GM19193 (cell line): ENCODE results near the gene CREB3L4.

Experiments
- POLR2A ChIP-seq: IDR thresholded peaks from 4 replicates; pipeline ENCODE4 v1.6.1; 2011; ENCODE audit not compliant: insufficient read depth, insufficient read length; ENCODE audit errors: extremely low read depth

Gene CREB3L4

DNA sequence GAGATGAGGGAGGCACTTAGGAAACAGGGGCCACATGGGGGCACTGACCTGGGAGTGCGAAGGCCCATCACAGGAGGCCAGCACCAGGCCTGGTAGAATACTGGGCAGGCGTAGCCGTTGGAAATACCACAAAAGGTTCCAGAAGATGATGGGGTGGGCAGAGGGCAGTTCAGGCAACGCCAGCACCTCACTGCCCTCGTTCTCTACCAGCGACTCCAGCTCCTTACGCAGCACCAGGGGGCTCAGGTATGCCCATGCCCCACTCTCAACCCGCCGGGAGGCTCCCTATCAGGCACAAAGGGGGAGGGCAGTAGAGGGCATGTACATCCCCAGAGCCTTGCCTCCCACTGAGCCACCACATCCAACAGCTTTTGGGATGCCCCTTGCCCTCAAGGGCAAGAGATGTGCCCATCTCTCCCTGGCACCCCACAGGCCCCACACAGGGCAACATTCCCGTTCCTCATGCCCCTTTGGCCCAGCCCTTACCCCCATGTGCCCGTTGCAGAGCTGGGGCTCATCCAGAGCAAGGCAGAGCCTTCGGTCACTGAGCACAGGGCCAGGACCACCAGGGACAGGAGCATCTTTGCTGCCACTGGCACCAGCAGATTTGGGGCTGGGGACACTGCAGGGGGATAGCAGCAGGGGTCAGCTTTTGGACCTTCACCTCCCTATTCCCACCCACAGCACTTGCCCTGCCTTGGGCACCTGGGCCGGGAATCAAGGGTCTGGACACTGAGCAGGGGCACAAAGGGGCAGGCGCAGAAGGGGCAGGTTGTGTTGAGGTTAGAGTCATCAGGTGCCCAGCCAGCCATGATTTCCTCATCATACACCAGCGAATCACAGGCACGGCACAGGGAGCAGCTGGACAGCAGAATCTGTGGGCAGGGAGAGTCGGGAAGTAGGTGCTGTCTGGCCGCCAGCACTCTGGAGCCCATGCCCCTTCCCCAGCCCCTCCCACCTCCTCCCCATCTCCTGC lies 35.3 kb upstream of the CREB3L4 start:
- TF ChIP-seq POLR2A = no peak

DNA sequence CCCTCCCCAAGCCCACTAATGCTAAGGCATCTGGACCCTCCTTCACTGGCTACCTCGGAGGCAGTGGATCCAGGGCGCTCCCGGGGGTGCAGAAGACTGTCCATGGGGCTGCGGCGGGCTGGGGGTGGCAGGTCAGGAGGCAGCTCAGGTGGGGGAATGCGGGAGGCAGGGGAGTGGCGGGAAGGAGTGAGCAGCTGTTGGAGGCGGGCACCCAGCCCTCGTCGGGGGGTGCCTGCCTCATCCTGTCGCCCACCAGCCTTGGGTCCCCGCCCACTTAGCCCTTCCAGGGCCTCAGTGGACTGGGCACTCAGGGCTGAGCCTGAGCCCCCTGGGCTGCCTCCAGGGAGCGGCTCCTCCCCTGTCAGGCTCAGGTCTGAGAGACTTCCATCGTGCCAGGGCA lies 34.3 kb upstream of the CREB3L4 start:
- no peak for TF ChIP-seq POLR2A

DNA sequence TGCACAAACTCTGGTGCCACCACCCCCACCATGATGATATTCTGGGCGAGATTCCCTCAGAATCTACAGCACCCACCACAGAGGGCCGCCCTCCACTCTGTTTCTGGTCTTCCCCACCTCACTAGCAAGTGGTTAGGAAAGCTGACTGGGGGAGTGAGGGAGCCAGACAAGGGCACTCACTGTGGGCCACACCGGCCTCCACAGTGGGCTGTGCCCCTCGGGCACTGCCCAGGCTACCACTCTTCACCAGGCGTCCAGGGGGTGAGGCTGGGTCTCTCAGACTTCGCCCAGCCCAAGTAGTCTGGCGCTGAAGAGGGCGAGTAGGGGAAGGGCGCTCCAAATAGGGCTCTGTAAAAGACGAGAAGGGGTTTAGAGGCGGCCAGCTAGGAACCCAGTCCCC lies 33.7 kb upstream of the CREB3L4 start:
- TF ChIP-seq POLR2A = no peak

DNA sequence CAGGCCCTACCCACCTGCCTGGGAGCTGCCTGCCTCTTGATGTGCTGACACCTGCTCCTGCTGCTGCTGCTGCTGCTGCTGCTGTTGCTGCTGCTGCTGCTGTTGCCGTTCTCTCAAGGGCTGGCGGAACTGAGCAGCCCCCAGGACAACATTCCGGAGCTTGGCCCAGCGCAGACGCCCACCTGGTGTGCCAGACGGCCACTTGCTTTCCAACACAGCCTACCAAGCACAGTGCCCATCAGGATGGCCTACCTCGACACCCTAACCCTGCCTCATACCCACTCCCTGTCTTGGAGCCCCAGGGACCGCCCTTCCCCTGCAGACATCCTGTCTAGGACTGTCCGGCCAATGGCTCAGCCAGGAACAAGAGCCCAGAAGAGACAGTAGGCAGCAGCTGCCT lies 33.0 kb upstream of the CREB3L4 start:
- TF ChIP-seq POLR2A = no peak

DNA sequence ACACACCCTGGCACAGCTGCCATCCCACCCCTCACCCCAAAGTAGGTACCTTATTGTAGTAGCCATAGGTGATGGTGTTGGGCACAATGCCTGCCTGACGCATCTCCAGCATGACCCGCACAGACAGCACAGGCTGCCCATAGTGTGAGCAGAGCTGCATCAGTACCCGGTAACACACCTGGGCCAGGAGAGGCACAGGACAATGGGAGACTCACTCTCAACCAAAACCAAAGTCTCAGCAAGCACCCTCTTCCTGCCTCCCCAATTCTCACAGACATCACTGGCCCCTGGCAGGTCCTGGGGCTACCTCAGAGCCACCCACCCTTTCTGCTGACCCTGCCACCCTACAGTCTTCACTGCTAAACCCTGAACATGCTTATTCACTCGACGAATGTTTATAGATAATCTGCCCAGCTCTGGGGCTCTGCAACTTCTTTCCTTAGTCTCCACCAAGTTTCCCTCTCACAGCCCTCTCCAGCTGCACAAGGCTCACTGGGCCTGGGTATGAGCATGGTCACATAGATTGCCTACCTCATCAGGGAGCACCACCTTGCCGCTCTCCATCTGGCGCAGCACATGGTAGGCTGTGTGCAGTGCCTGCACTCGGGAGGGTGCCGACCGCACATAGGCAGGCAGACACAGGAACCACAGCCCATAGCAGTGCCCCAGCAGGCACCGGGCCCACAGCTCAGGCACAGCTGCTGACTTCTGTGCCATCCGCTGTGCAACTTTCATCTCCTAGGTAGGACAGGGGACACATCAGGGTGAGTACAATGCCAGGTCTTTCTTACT lies 31.5 kb upstream of the CREB3L4 start:
- no peak for TF ChIP-seq POLR2A

DNA sequence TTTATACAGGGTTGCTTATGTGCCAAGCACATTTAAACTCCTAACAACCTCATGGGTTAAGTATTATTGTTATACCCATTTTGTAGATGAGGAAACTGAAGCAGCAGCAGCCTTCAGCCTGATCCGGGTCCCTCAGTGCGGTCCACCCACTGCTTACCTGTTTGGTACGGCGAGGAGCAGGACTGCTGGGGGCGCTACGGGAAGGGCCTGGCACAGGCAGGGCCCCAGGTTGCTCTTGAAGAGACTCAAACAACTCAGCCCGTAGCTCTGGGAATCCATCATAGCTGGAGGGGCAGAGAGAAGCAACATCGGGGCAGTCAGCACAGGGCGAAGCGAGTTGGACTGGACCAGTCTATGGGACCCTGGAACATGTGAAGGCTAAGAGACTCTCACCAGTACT lies 30.4 kb upstream of the CREB3L4 start:
- no peak for TF ChIP-seq POLR2A

DNA sequence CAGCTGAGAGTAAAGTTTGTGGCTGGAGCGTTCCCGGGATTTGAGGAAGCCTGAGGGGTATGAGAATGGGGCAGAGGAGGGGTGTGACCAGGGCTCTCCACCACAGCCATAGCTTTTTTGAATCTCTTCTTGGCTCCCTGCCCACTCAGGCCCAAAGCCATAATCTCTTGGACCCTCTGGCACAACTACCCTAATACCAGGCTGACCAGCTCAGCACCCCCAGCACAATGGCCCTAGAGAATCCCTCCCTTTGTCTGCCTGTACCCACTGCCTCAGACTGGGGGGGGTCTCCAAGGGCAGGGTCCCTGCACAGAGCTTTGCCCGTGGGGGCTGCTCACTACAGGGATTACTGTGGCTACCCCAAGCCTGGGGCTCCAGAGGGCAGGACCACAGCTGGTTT lies 28.7 kb upstream of the CREB3L4 start:
- no peak for TF ChIP-seq POLR2A

DNA sequence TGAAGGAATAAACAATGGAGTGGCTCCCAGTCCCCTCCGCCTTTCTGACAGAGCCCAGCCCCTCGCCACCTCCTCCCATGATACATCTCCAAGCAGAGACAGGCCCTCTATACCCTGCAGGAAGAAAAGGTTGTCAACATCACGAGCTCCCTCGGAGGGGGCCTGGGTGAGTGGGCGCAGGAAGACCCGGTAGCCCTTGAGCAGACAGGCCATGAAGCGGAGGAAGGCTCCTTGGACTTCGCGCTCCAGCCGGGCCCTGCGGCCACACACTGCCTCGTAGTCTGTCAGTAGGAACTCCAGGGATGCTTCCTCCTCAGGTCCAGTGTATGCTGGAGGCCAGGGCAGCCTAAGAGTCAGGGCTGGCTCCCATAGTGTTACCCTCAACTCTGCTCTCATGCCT lies 28.2 kb upstream of the CREB3L4 start:
- no peak for TF ChIP-seq POLR2A

DNA sequence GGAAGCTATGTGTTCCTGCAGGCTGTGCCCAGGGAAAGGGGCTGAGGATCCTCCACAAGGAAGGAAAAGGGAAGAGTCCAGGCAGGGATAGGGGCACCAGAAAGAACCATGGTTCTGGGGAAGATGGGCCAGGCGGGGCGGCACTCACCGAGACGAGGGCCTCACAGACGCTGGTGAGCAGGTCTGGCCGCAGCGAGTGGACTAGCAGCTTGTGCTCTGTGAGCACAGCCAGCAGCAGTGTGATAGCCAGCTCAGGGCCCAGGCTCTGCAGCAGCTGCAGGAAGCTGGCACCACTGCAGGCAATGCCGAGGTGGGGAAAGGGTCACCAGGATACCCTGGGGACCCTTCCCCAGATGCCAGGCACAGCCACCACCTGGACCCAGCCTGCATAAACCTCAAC lies 26.9 kb upstream of the CREB3L4 start:
- no peak for TF ChIP-seq POLR2A

DNA sequence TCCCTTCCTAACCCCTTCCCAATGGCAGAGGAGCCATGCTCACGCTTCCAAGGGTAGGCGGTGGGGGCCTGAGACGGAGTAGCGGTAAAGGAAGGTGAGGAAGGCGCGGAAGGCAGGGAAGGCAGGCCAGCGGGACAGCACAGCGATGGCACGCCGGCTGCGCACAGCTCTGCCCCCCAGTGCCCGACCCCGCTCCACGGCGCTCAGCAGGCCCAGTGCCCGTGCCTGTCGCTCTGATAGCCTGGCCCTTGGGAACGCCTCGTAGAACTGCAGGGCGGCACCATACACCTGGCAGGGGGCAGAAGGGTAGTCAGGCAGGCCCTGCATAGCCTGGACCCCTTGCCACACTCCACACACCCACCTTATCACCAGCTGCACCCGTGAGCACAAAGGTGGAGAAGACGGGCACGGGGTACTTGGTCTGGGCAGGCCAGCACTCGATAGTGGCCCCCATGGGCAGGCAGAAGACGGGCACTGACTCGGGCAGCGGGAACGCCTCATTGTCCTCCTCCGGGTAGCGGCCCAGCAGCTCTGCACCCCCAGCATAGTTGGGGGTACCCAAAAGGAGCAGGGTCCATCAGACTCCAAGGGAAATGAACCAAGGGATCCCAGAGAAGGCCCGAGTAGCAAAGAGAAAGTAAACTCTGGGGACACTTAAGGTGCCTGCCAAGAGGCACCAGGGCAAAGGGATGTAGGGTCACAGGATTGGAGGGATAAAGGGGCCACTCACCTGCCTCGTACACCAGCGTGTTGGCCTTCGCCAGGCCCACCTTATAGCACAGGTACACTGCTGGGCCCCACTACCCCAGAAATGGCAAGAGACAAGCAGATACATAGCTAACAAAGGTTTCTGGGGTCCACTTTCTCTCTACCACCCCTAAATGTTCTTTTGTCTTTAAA lies 25.6 kb upstream of the CREB3L4 start:
- peak; percentile 6 for TF ChIP-seq POLR2A

DNA sequence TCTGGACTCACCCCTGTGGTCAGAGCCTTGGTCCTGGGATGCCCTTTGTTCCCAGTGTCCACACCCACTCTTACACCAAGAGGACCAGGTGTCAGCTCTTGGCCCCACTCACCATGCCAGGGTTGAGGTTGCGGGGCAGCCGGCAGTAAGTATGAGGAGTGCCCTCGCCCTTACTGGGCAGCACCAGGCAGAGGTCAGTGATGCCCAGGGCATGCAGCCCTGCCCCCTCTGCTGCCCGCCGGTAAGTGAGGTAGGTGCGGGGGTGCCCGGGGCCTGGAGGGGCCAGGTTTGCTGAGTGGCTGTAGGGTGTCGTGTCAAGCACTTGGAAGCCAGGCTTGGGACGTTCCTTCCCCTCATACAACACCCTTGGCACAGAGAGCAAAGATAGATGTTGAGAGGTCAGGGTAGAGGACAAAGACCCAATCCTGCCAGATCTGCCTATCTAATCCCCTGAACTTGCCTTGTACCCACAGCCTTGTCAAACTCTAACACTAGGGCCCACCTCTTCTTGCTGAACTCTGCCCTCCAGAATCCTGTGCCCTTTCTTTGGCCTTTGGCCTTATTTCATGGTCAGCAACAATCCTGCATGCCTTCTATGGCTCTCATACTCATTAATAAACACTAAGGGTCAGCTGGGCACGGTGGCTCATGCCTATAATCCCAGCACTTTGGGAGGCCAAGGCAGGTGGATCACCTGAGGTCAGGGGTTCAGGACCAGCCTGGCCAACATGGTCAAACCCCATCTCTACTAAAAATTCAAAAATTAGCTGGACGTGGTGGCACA lies 24.7 kb upstream of the CREB3L4 start:
- TF ChIP-seq POLR2A = no peak

DNA sequence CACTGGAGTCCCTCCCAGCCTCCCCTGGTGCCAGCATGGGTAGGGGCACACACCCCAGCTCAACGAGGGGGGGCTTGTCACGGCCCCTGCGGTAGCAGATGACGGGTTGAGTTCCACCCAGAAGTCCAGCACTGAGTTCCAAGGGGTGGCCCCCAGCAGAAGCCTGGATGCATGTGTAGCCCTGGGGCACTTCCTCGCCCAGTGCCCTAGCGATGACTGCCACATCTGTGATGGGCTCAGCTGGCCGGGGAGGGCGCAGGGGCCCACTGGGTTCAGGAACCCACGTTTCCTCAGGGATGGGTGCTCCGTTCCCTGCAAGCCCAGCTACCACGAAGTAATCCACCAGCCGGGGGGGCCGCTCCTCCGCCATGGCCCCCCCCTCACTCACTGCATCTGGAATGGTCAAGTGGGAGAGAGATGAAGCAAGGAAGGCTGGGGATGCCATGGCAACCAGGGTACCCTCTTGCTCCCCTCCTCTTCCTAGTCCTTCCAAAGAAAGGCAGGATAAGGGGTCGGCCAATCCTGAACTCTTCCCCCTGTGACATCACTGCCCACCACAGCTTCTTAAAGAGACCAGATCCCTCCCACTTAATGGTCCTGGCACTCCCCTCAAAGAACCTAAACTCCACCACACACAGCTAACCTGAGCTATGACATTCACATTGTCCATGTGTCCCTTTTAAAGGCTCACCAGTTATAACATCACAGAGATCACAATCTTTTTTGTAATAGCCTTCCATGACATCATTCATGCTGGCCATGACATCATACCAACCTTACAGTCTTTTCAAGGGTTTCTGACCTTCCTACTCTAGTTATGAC lies 23.5 kb upstream of the CREB3L4 start:
- no peak for TF ChIP-seq POLR2A

DNA sequence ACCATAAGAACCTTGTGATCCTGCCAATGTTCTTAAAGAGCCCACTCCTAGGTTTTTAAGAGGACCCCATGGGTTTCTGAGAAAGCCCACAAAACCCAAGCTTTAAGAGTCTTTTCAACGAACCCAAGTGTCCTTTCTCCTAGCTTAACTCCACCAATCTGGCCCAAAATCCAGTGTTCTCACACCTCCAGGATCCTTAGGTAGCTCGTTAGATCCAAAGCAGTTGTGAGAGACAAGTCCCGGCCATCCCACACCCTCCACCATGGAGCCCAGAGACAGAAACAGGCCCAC lies 22.9 kb upstream of the CREB3L4 start:
- TF ChIP-seq POLR2A = no peak
